Measurements from ENCODE around the gene THPO. TPM values are rescaled to one million over a fixed set of nuclear protein-coding genes. Genes with fewer than 3 reads are reported as not detected.

THPO gene
- total RNA-seq, 1 experiment from 2014 or later, result 1.6 TPM

DNA sequence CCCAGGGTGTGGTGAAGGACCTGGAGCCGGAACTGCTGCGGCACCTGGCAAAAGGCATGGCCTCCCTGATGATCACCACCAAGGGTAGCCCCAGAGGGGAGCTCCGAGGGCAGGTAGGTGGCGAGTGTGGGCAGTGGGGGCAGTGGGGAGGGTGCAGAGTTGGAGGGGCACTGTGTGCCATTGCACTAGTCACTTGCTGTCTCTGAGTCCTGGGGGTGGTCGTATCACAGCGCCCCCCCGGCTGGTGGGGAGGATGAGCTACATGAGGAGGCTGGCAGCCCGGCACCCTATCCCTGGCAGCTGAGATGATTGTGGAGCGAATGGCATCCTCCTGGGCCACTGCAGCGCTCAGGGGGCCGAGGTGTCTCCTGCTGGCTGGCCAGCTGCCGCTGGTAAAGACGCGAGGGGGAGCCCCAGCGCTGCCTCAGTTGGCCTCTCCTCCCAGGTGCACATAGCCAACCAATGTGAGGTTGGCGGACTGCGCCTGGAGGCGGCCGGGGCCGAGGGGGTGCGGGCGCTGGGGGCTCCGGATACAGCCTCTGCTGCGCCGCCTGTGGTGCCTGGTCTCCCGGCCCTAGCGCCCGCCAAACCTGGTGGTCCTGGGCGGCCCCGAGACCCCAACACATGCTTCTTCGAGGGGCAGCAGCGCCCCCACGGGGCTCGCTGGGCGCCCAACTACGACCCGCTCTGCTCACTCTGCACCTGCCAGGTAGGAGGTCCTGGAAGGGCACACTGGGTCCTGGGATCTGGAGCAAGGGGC, 8.2 kb upstream of the THPO start:
- no peak for DNase-seq
- POLR2A ChIA-PET, result interaction anchor here (0.6 kb wide), 2 partner anchors 18 to 26 kb away, joined by 3 to 4 read pairs; no protein-coding TSS in a partner anchor
- CTCF ChIA-PET, result interaction anchor here (0.7 kb wide), 1 partner anchor 15 kb away, joined by 5 read pairs; no protein-coding TSS in a partner anchor

DNA sequence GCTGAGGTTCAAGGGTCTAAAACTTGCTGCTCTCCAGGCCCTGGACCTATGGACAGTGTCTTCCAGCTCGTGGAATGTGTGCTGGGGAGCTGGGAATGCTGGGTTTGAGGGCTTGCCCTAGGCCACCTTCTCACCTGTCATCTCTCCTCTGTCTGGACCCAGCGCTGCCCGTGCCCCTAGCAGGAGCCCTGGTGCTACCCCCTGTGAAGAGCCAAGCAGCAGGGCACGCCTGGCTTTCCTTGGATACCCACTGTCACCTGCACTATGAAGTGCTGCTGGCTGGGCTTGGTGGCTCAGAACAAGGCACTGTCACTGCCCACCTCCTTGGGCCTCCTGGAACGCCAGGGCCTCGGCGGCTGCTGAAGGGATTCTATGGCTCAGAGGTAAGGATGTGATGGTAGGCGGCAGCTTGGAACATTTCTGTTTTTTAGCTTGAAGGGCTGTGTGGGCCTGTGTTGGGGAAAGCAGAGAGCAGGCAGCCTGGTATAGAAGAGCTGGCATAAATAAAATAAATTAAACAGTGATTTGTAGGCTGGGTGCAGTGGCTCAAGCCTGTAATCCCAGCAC, 6.9 kb upstream of the THPO start:
- CTCF ChIA-PET, result interaction anchor here (0.5 to 2.3 kb wide), 2 partner anchors 13 to 158 kb away, joined by 4 to 8 read pairs; no protein-coding TSS in a partner anchor

More for the DNA sequence above, 8.2 kb upstream of the THPO start:
- H3K27me3 Mint-ChIP-seq (ENCODE audit: insufficient read depth, unreplicated experiment), result peaks cover 3% of the 10 kb centered on the region
- intact Hi-C loops (cut with micrococcal nuclease; ENCODE audit: unreplicated experiment), result no loop called here
- no peak overlapping the region for H3K4me3 ChIP-seq (ENCODE audit: low read depth, low read length)
- TF ChIP-seq, protein P1, sequence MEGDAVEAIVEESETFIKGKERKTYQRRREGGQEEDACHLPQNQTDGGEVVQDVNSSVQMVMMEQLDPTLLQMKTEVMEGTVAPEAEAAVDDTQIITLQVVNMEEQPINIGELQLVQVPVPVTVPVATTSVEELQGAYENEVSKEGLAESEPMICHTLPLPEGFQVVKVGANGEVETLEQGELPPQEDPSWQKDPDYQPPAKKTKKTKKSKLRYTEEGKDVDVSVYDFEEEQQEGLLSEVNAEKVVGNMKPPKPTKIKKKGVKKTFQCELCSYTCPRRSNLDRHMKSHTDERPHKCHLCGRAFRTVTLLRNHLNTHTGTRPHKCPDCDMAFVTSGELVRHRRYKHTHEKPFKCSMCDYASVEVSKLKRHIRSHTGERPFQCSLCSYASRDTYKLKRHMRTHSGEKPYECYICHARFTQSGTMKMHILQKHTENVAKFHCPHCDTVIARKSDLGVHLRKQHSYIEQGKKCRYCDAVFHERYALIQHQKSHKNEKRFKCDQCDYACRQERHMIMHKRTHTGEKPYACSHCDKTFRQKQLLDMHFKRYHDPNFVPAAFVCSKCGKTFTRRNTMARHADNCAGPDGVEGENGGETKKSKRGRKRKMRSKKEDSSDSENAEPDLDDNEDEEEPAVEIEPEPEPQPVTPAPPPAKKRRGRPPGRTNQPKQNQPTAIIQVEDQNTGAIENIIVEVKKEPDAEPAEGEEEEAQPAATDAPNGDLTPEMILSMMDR (IDR thresholded peaks at IDR 0.05; ENCODE audit: insufficient read depth in 1 of 2, low read depth in 1 of 2, low read length in 1 of 2, severe bottlenecking in 1 of 2, unreplicated experiment in 1 of 2), result no peak
- BruUV-seq (replicated peaks), result no TSS peak
- no peak overlapping the region for H3K27ac Mint-ChIP-seq (ENCODE audit: unreplicated experiment)
- H3K4me3 Mint-ChIP-seq (ENCODE audit: unreplicated experiment), result no peak overlapping the region
- no peaks in the 10 kb centered on the region for H3K4me1 ChIP-seq
- H3K9me3 ChIP-seq, result no peaks in the 10 kb centered on the region
- H3K4me1 Mint-ChIP-seq (ENCODE audit: low read depth, unreplicated experiment), result no peaks in the 10 kb centered on the region
- H3K36me3 ChIP-seq (ENCODE audit: control insufficient read depth, insufficient read depth, low read length), result peaks cover 1% of the 10 kb centered on the region; the same call in 1 of the 2 replicates
- no peaks in the 10 kb centered on the region for H3K36me3 Mint-ChIP-seq (ENCODE audit: insufficient read depth, unreplicated experiment)
- H3K27me3 ChIP-seq (replicated peaks; ENCODE audit: control insufficient read depth, insufficient read depth, low read length), result no peaks in the 10 kb centered on the region; the same call in 1 of the 2 replicates
- no peaks in the 10 kb centered on the region for H3K9me3 Mint-ChIP-seq (ENCODE audit: unreplicated experiment)

GRCh38 chr3:184384342-184384741, 6.3 kb upstream of the THPO start:
- Mint-ChIP-seq H3K36me3 (ENCODE audit: insufficient read depth, unreplicated experiment) (no peaks in the 10 kb centered on the region), H3K9me3 (ENCODE audit: unreplicated experiment) (no peaks in the 10 kb centered on the region), H3K27me3 (ENCODE audit: insufficient read depth, unreplicated experiment) (no peaks in the 10 kb centered on the region), H3K27ac (ENCODE audit: unreplicated experiment) (no peak overlapping the region), H3K4me1 (ENCODE audit: low read depth, unreplicated experiment) (peaks cover 1% of the 10 kb centered on the region), H3K4me3 (ENCODE audit: unreplicated experiment) (no peak overlapping the region)
- Histone ChIP-seq H3K27me3 (replicated peaks; ENCODE audit: control insufficient read depth, insufficient read depth, low read length) (no peaks in the 10 kb centered on the region; the same call in 1 of the 2 replicates), H3K4me3 (ENCODE audit: low read depth, low read length) (no peak overlapping the region), H3K36me3 (ENCODE audit: control insufficient read depth, insufficient read depth, low read length) (peaks cover 1% of the 10 kb centered on the region; the same call in 1 of the 2 replicates), H3K4me1 (peaks cover 5% of the 10 kb centered on the region), H3K9me3 (no peaks in the 10 kb centered on the region)
- TF ChIP-seq, protein P1 (IDR thresholded peaks at IDR 0.05; ENCODE audit: insufficient read depth in 1 of 2, low read depth in 1 of 2, low read length in 1 of 2, severe bottlenecking in 1 of 2, unreplicated experiment in 1 of 2), result no peak
- no peak for DNase-seq
- POLR2A ChIA-PET, result no interaction called here
- intact Hi-C loops (cut with micrococcal nuclease; ENCODE audit: unreplicated experiment), result no loop called here
- CTCF ChIA-PET, result interaction anchor here (2.3 kb wide), 1 partner anchor 13 kb away, joined by 8 read pairs; no protein-coding TSS in a partner anchor
- no TSS peak for BruUV-seq (replicated peaks)

More for the DNA sequence above, 6.9 kb upstream of the THPO start:
- no peaks in the 10 kb centered on the region for H3K36me3 Mint-ChIP-seq (ENCODE audit: insufficient read depth, unreplicated experiment)
- peaks cover 3% of the 10 kb centered on the region for H3K27me3 Mint-ChIP-seq (ENCODE audit: insufficient read depth, unreplicated experiment)
- BruUV-seq (replicated peaks), result no TSS peak
- Histone ChIP-seq H3K36me3 (ENCODE audit: control insufficient read depth, insufficient read depth, low read length) (peaks cover 1% of the 10 kb centered on the region; the same call in 1 of the 2 replicates), H3K27me3 (replicated peaks; ENCODE audit: control insufficient read depth, insufficient read depth, low read length) (no peaks in the 10 kb centered on the region; the same call in 1 of the 2 replicates), H3K4me3 (ENCODE audit: low read depth, low read length) (no peak overlapping the region), H3K4me1 (peaks cover 4% of the 10 kb centered on the region; the same call in 1 of the 2 replicates), H3K9me3 (no peaks in the 10 kb centered on the region)
- POLR2A ChIA-PET, result no interaction called here
- H3K4me3 Mint-ChIP-seq (ENCODE audit: unreplicated experiment), result no peak overlapping the region
- intact Hi-C loops (cut with micrococcal nuclease; ENCODE audit: unreplicated experiment), result no loop called here
- no peak overlapping the region for H3K27ac Mint-ChIP-seq (ENCODE audit: unreplicated experiment)
- TF ChIP-seq, protein P1 (IDR thresholded peaks at IDR 0.05; ENCODE audit: insufficient read depth in 1 of 2, low read depth in 1 of 2, low read length in 1 of 2, severe bottlenecking in 1 of 2, unreplicated experiment in 1 of 2), result no peak
- DNase-seq, result no peak
- no peaks in the 10 kb centered on the region for H3K9me3 Mint-ChIP-seq (ENCODE audit: unreplicated experiment)
- H3K4me1 Mint-ChIP-seq (ENCODE audit: low read depth, unreplicated experiment), result no peaks in the 10 kb centered on the region
